Left renal cortex interstitium (tissue), 4 donors: ENCODE data around the gene FAM32A. TPM values are rescaled to one million over a fixed set of nuclear protein-coding genes. Genes with fewer than 3 reads are reported as not detected.

Experiments used
- DNase-seq, 4 donors: peaks; one replicate each; pipeline ENCODE4 v3.0.0-alpha.2; 2013; ENCODE audit warnings: low read depth in 4 of 4, low spot score in 2 of 4, missing footprints in 1 of 4
- polyA plus RNA-seq, 4 donors: library from polyadenylated mRNA; unstranded; fragments of 120-200 nt; gene quantifications; one replicate each; pipeline ENCODE4 v1.2.1, GENCODE V29; 2013; ENCODE audit not compliant: insufficient read length in 4 of 4

FAM32A gene
- 100 to 1,000 TPM; 102 to 129 (median 124) TPM for polyA plus RNA-seq

DNA sequence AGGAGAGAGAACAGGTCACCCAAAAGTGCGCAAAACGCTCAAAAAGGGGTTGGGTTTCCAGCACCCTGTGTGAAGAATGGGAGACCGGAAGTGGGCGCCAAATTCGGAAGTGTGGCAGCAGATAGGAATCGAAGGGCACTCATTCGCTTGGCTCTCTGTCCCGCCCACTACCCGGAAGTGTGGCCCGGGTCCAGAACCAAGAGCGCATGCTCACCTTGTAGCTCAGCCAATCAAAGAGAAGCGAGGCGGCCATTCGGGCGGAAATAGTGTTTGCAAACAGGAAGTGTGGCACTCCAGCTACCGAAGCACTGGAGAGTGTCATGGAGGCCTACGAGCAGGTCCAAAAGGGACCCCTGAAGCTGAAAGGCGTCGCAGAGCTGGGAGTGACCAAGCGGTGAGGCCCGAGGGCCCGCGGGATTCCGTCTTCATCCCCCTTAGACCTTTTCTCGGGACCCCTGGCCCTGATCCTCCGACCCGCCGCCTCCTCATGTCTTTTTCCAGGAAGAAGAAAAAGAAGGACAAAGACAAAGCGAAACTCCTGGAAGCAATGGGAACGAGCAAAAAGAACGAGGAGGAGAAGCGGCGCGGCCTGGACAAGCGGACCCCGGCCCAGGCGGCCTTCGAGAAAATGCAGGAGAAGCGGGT, at the start of gene FAM32A:
FAM32A (plus strand) TSS at position 288 of the 645 bp plus-strand sequence; CDS start at position 321, 33 bp downstream.
- DNase-seq = peak; percentile 97 to 99 (median 98)

DNA sequence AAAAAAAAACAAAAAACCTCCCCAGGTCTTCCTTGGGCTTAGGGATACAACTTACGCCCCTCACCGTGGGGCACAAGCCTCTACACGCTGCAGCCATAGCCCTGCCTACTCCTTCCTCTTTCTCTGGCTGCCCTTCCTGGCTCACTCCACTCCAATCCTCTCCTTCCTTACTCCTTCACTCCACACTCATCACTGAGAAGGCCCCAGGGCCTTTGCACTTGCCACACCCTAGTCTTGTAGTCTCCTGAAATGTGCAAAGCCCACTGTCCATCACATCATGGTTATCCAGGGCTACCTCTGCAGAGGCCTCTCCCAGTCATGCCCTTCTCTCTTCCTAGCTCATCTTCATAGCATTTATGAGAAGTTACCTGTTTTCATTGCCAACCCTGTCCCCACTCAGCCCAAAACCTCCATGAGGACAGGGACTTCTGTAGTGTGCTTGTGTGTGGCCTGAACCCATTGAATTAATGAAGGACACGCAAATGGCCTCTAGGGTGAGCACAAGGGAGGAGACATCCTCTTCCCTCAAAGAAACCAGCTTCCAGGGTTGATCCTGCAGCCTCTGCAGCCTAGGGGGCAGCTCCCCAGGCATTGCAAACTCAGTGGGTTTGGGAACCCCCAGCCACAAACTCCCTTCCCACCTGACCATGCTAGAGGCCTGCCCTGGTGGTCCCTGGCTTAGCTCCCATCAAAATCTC, 49.6 kb upstream of the FAM32A start:
- DNase-seq = no peak

DNA sequence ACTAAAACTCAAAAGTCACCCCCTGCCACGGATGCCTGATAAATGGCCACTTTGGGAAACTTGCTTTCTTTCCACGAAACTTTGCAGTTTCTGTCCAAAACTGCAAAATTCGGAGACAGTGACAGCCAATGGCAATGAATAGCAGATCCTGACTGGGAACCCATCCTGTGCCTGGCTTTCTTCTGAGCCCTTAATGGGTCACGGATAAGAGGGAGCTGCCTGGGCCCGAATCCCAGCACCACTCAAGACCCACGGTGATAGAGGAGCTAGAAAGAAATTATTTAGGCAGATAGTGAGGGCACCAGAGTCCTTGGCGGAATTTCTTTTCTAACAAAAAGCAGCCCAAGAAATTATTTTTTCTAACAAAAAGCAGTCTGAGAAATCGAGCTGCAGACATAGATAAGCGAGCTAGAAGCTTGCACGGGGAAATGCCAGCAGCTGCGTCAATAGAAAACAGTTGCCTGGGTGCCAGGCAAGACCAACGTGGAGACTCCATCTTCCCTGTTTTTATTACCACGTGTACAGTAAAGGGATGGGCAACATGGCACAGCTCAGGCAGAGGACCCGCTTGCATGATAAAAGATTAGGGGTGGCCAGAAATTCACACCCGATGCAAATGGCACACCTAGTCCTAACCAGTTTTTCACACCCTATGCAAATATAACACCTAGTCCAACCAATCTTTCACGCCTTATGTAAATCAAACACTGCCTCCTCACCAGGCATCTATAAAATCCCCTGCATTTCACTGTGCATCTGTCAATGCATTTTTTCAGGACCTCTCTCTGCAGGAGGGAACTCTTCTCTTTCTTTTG, 48.8 kb upstream of the FAM32A start:
- DNase-seq = no peak

- no peak for DNase-seq
Measured at GRCh38 chr19:16139752-16140151, 45.5 kb upstream of the FAM32A start.

DNA sequence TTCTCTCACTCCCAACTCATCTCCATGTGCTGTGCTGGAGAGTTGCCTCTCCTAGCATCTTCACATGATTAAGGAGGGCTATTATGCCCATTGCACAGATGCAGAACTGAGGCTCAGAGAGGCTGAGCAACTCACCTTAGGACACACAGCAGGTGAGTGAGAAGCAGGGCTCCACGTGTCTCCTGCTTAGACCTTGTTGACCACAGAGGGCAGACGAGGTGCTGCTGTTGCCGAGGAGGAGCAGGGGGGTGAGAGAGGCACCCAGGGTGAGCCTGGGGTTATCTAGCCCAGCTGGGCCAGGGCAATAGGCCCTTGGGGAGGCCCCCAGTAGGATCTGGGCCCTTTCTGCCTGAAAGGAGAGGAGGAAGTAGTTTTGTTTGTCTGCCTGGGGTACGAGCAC, 44.2 kb upstream of the FAM32A start:
- DNase-seq = no peak

GRCh38 chr19:16142032-16142580, 43.1 kb upstream of the FAM32A start:
- DNase-seq = no peak

- DNase-seq = no peak
Measured at GRCh38 chr19:16143399-16144215, 41.6 kb upstream of the FAM32A start, which contains the start of gene HSH2D. HSH2D (plus strand) TSS chr19:16143685; CDS start chr19:16148751, 5,066 bp downstream.

DNA sequence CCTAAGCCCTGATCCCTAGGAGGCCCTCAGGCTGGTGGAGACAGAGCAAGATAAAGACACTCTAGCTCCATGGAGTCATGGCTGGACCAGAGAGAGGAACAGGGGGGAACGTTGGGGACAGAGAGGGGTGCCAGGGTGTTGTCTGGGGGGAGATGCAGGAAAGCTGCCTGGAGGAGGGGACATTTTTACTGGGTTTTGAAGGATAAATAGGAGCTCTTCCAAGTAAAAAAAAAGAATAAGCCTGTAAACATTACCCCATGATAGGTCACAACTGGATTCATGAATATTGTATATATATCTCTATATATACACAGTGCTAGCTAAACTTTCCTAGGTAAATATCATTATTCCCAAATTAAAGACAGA, 41.0 kb upstream of the FAM32A start:
- DNase-seq = no peak

DNA sequence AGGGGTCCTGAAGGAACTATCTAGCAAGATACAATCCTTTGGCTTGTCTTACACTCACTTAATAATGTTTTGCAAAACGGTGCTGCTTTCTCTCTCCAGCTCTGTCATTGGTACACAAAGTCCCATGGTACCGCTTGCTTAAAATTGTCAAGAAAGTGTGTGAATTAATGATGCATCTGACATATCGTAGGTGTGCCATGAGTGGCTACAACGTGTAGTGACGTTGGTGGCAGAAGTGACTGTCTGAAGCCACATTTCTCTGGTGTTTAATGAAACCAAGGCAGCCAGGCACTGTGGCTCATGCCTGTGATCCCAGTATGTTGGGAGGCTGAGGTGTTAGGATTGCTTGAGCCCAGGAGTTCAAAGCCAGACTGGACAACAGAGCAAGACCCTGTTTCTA, 39.1 kb upstream of the FAM32A start:
- DNase-seq = no peak

GRCh38 chr19:16148443-16149229, 36.6 kb upstream of the FAM32A start:
- DNase-seq = no peak

DNA sequence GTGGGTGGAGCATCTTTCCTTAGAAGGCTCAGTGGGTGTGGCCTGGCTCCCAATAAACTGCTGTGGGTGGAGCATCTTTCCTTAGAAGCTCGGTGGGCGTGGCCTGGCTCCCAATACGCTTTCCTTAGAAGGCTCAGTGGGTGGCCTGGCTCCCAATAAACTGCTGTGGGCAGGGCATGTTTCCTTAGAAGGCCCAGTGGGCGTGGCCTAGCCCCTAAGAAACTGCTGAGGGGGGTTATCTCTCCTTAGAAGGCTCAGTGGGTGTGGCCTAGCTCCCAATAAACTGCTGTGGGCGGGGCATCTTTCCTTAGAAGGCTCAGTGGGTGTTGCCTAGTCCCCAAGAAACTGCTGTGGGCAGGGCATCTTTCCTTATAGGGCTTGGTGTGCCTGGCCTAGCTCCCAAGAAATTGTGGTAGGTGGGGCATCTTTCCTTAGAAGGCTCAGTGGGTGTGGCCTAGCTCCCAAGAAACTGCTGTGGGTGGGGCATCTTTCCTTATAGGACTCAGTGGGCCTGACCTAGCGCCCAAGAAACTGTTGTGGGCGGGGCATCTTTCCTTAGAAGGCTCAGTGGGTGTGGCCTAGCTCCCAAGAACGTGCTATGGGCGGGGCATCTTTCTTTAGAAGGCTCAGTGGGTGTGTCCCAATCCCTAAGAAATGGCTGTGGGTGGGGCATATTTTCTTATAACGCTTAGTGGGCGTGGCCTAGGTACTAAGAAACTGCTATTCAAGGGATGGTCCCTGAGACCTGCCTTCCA, 31.5 kb upstream of the FAM32A start:
- DNase-seq = no peak

- DNase-seq = no peak
Measured at GRCh38 chr19:16154557-16154956, 30.7 kb upstream of the FAM32A start.

DNA sequence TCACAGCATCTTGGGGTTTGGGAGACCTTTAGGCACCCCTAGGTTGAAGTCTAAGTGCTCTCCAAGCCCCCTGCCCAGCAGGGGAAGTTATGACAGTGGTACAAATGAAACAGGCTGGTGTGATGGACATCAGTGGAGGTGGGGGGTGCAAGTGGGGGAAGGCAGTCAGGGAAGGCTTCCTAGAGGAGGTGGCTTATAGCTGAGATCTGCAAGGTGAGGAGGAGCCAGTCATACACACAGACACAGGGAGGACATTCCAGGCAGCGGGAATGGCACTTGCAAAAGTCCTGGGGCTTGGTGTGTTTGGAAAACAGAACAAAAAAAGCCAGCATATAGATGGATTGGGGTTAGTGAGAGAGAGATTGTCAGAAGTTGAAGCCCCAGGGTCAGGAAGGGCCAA, 30.1 kb upstream of the FAM32A start:
- no peak for DNase-seq

DNA sequence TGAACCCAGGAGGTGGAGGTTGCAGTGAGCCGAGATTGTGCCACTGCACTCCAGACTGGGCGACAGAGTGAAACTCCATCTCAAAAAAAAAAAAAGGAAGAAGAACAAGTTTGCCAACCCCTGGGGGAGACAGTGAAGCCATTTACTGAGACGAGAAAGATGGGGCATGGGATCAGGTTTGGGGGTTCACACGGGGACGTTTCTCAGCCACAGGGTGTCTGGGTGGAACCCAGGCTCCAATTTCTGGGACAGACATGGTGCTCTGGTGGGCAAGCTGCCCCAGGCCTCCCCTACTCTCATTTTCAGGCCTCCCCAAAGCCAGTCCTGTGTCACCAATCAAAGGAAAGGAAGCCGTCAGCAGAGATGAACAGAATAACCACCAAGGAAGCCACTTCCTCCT, 28.3 kb upstream of the FAM32A start:
- no peak for DNase-seq

DNA sequence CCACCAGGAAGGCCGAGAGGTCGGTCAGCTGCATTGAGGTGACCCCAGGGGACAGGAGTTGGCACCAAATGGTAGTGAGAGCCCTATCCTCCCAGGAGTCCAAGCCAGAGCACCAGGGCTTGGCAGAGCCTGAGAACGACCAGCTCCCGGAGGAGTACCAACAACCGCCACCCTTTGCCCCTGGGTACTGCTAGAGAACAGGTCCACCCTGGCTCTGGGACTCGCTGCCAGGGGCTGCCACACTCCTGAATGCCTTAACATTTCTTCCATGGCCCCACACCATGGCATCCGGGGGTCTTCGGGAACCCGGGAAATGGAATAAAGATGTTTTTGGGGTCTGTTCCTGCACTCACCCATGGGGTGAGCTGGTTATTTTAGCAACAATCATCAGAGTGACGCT, 27.6 kb upstream of the FAM32A start:
- no peak for DNase-seq

DNA sequence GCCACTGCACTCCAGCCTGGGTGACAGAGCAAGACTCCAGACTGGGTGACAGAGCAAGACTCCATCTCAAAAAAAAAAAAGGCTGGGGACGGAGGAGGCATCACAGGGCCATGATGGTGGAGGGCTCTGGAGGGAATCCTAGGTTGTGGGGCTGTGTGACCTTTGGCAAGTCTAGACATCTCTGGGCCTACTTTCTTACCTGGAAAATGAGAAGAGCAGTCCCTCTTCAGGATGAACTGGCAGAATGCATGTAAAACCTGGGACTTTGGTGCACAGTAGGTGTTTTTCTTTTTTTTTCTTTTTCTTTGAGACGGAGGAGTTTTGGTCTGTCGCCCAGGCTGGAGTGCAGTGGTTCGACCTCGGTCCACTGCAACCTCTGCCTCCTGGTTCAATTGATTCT, 25.6 kb upstream of the FAM32A start:
- no peak for DNase-seq

DNA sequence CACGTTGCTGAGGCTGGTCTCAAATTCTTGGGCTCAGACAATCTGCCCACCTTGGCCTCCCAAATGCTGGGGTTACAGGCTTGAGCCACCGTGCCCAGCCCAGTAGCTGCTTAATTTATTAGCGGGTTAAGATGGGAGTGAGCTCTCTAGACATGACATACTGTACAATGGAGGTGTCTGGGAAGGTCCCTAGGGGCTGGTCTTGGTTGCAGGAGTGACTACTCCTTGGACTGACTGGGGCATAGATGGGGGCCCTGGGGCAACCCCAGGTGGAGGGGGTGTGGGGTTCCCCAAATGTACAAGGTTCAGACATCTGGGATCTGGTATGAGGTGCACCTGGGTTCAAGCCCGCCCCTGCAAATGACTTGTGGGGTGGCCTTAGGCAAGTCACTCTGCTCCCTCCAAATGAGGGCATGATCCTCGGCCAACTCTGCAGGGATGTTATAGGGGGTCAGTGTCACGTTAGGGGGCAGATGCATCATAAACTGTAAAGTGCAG, 24.7 kb upstream of the FAM32A start:
- DNase-seq = no peak

DNA sequence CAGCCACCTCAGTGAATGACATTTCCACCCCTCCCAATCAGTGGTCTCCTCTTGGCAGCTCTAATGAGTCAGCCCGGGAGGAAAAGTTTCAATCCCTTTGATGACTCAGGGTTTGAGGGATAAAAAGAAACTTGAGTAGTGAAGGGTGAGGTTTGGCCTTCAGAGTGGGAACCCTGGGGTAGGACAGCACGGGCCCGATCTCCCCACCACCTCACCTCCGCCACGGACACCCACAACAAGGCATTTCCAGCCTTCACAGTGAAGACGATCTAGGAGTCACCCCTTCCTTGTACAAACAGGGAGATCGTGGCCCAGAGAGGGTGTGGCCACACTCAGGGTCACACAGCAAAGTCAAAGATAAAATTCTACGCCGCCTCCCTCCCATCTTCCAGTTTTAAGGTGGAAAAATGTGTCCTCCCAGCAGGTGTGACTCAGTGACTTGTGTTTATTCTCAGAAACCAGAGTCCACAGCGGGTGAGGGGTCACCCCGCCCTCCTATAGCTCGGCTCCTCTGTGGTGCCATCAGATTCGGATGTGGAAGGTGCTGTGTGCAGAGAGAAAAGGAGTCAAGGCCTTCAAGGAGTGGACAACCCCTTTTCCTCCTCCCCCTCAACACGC, 24.2 kb upstream of the FAM32A start:
- no peak for DNase-seq
